ENCODE results near the gene PACSIN2.
"Not testable (repeated sequence)": the region's sequence is repeated elsewhere in the genome, so short reads cannot be mapped to it uniquely, and the experiment has no call there.

The PACSIN2 gene

GRCh38 chr22:42971473-42971860 is 43.5 kb downstream of the PACSIN2 start:
- H3K27me3 ChIP-seq (ENCODE audit: control insufficient read depth in 1 of 2, insufficient read depth in 1 of 2, low read length in 2 of 2); H3K27ac ChIP-seq (ENCODE audit: low read length, poor library complexity, severe bottlenecking); H4K91ac ChIP-seq (ENCODE audit: low read length); H3K18ac ChIP-seq (ENCODE audit: low read depth in 1 of 2, low read length in 2 of 2); H3K23ac ChIP-seq (ENCODE audit: low read length in 2 of 2); H3K4me3 ChIP-seq (ENCODE audit: insufficient read depth in 1 of 2, low read depth in 1 of 2, low read length in 2 of 2); H2BK120ac ChIP-seq (ENCODE audit: low read depth, low read length); H3K9ac ChIP-seq (ENCODE audit: low read length); H2BK5ac ChIP-seq (ENCODE audit: low read depth, low read length, poor library complexity, severe bottlenecking); H4K8ac ChIP-seq (ENCODE audit: low read length); H3K4ac ChIP-seq (ENCODE audit: low read depth in 1 of 2, low read length in 2 of 2); H2BK15ac ChIP-seq (ENCODE audit: low read depth, poor library complexity, severe bottlenecking); H2AFZ ChIP-seq (ENCODE audit: low read depth, low read length); H2AK5ac ChIP-seq (ENCODE audit: low read length, severe bottlenecking); H3K4me2 ChIP-seq (ENCODE audit: low read length, poor library complexity, severe bottlenecking); DNase-seq; H2BK12ac ChIP-seq (ENCODE audit: low read length in 2 of 2); H3K14ac ChIP-seq (ENCODE audit: low read length in 2 of 2); H3K9me3 ChIP-seq (ENCODE audit: control insufficient read depth, low read length): not testable (repeated sequence)
- 95% methylated on average over 12 of the region's 25 CpGs for WGBS
- Histone ChIP-seq H3K4me1 (ENCODE audit: control insufficient read depth, insufficient read depth, low read depth, low read length) (peaks cover 23% of the 10 kb centered on the region), H3K79me1 (replicated peaks; ENCODE audit: low read length, poor library complexity, severe bottlenecking) (peaks cover 33% of the 10 kb centered on the region), H3K36me3 (ENCODE audit: control insufficient read depth in 1 of 2, insufficient read depth in 2 of 2, low read depth in 1 of 2, low read length in 2 of 2) (peaks cover 0 to 16% of the 10 kb centered on the region in 2 experiments)

- Histone ChIP-seq H2BK12ac (ENCODE audit: low read length in 2 of 2) (no peak overlapping the region), H3K18ac (ENCODE audit: low read depth in 1 of 2, low read length in 2 of 2) (no peak overlapping the region), H3K9ac (ENCODE audit: low read length) (peak overlapping the region; percentile 63), H3K79me1 (replicated peaks; ENCODE audit: low read length, poor library complexity, severe bottlenecking) (peaks cover 29% of the 10 kb centered on the region), H3K9me3 (ENCODE audit: control insufficient read depth, low read length) (no peaks in the 10 kb centered on the region), H2BK5ac (ENCODE audit: low read depth, low read length, poor library complexity, severe bottlenecking) (no peak overlapping the region), H2BK15ac (ENCODE audit: low read depth, poor library complexity, severe bottlenecking) (no peak overlapping the region), H3K4me1 (ENCODE audit: control insufficient read depth, insufficient read depth, low read depth, low read length) (peaks cover 17% of the 10 kb centered on the region), H2AK5ac (ENCODE audit: low read length, severe bottlenecking) (no peak overlapping the region), H2AFZ (ENCODE audit: low read depth, low read length) (no peak overlapping the region), H4K8ac (ENCODE audit: low read length) (no peak overlapping the region), H3K4me2 (ENCODE audit: low read length, poor library complexity, severe bottlenecking) (no peak overlapping the region), H4K91ac (ENCODE audit: low read length) (no peak overlapping the region), H3K27ac (ENCODE audit: low read length, poor library complexity, severe bottlenecking) (no peak overlapping the region), H3K36me3 (ENCODE audit: control insufficient read depth in 1 of 2, insufficient read depth in 2 of 2, low read depth in 1 of 2, low read length in 2 of 2) (peaks cover 3 to 16% of the 10 kb centered on the region in 2 experiments), H3K23ac (ENCODE audit: low read length in 2 of 2) (no peak overlapping the region), H3K27me3 (ENCODE audit: control insufficient read depth in 1 of 2, insufficient read depth in 1 of 2, low read length in 2 of 2) (no peaks in the 10 kb centered on the region), H3K4me3 (ENCODE audit: insufficient read depth in 1 of 2, low read depth in 1 of 2, low read length in 2 of 2) (no peak overlapping the region), H3K14ac (ENCODE audit: low read length in 2 of 2) (no peak overlapping the region), H3K4ac (ENCODE audit: low read depth in 1 of 2, low read length in 2 of 2) (no peak overlapping the region), H2BK120ac (ENCODE audit: low read depth, low read length) (no peak overlapping the region)
- WGBS, result 91% methylated on average over 5 of the region's 5 CpGs
- no peak for DNase-seq
Measured at GRCh38 chr22:42970029-42970428, 44.9 kb downstream of the PACSIN2 start.

- WGBS, result 82% methylated on average over 12 of the region's 12 CpGs
- Histone ChIP-seq H3K18ac (ENCODE audit: low read depth in 1 of 2, low read length in 2 of 2) (no peak overlapping the region), H2BK12ac (ENCODE audit: low read length in 2 of 2) (no peak overlapping the region), H2AFZ (ENCODE audit: low read depth, low read length) (no peak overlapping the region), H2BK120ac (ENCODE audit: low read depth, low read length) (no peak overlapping the region), H3K36me3 (ENCODE audit: control insufficient read depth in 1 of 2, insufficient read depth in 2 of 2, low read depth in 1 of 2, low read length in 2 of 2) (peaks cover 3 to 16% of the 10 kb centered on the region in 2 experiments), H3K4me3 (ENCODE audit: insufficient read depth in 1 of 2, low read depth in 1 of 2, low read length in 2 of 2) (no peak overlapping the region), H3K4ac (ENCODE audit: low read depth in 1 of 2, low read length in 2 of 2) (no peak overlapping the region), H3K23ac (ENCODE audit: low read length in 2 of 2) (no peak overlapping the region), H3K4me2 (ENCODE audit: low read length, poor library complexity, severe bottlenecking) (no peak overlapping the region), H3K14ac (ENCODE audit: low read length in 2 of 2) (no peak overlapping the region), H3K27me3 (ENCODE audit: control insufficient read depth in 1 of 2, insufficient read depth in 1 of 2, low read length in 2 of 2) (no peaks in the 10 kb centered on the region), H2AK5ac (ENCODE audit: low read length, severe bottlenecking) (no peak overlapping the region), H4K8ac (ENCODE audit: low read length) (no peak overlapping the region), H3K9me3 (ENCODE audit: control insufficient read depth, low read length) (no peaks in the 10 kb centered on the region), H3K27ac (ENCODE audit: low read length, poor library complexity, severe bottlenecking) (no peak overlapping the region), H2BK5ac (ENCODE audit: low read depth, low read length, poor library complexity, severe bottlenecking) (no peak overlapping the region), H4K91ac (ENCODE audit: low read length) (no peak overlapping the region), H3K79me1 (replicated peaks; ENCODE audit: low read length, poor library complexity, severe bottlenecking) (peaks cover 31% of the 10 kb centered on the region), H3K4me1 (ENCODE audit: control insufficient read depth, insufficient read depth, low read depth, low read length) (peaks cover 18% of the 10 kb centered on the region), H2BK15ac (ENCODE audit: low read depth, poor library complexity, severe bottlenecking) (no peak overlapping the region), H3K9ac (ENCODE audit: low read length) (peak overlapping the region; percentile 63)
- no peak for DNase-seq
Measured at GRCh38 chr22:42969348-42969975, 45.5 kb downstream of the PACSIN2 start.

GRCh38 chr22:42967933-42968332 is 47.0 kb downstream of the PACSIN2 start:
- peaks cover 7 to 22% of the 10 kb centered on the region in 2 experiments for H3K36me3 ChIP-seq (ENCODE audit: control insufficient read depth in 1 of 2, insufficient read depth in 2 of 2, low read depth in 1 of 2, low read length in 2 of 2)
- no peak overlapping the region for H3K4me2 ChIP-seq (ENCODE audit: low read length, poor library complexity, severe bottlenecking)
- H2BK5ac ChIP-seq (ENCODE audit: low read depth, low read length, poor library complexity, severe bottlenecking), result no peak overlapping the region
- no peak overlapping the region for H4K8ac ChIP-seq (ENCODE audit: low read length)
- no peaks in the 10 kb centered on the region for H3K27me3 ChIP-seq (ENCODE audit: control insufficient read depth in 1 of 2, insufficient read depth in 1 of 2, low read length in 2 of 2)
- H3K9me3 ChIP-seq (ENCODE audit: control insufficient read depth, low read length), result no peaks in the 10 kb centered on the region
- H2AFZ ChIP-seq (ENCODE audit: low read depth, low read length), result no peak overlapping the region
- no peak overlapping the region for H2AK5ac ChIP-seq (ENCODE audit: low read length, severe bottlenecking)
- no peak overlapping the region for H3K4ac ChIP-seq (ENCODE audit: low read depth in 1 of 2, low read length in 2 of 2)
- H3K4me1 ChIP-seq (ENCODE audit: control insufficient read depth, insufficient read depth, low read depth, low read length), result peaks cover 17% of the 10 kb centered on the region
- peak overlapping the region; percentile 63 for H3K9ac ChIP-seq (ENCODE audit: low read length)
- no peak overlapping the region for H3K23ac ChIP-seq (ENCODE audit: low read length in 2 of 2)
- WGBS, result 83% methylated on average over 5 of the region's 8 CpGs
- H2BK15ac ChIP-seq (ENCODE audit: low read depth, poor library complexity, severe bottlenecking), result no peak overlapping the region
- H4K91ac ChIP-seq (ENCODE audit: low read length), result no peak overlapping the region
- peaks cover 33% of the 10 kb centered on the region for H3K79me1 ChIP-seq (replicated peaks; ENCODE audit: low read length, poor library complexity, severe bottlenecking)
- no peak overlapping the region for H3K27ac ChIP-seq (ENCODE audit: low read length, poor library complexity, severe bottlenecking)
- DNase-seq, result no peak
- H3K18ac ChIP-seq (ENCODE audit: low read depth in 1 of 2, low read length in 2 of 2), result no peak overlapping the region
- H3K14ac ChIP-seq (ENCODE audit: low read length in 2 of 2), result no peak overlapping the region
- H2BK120ac ChIP-seq (ENCODE audit: low read depth, low read length), result no peak overlapping the region
- H2BK12ac ChIP-seq (ENCODE audit: low read length in 2 of 2), result no peak overlapping the region
- no peak overlapping the region for H3K4me3 ChIP-seq (ENCODE audit: insufficient read depth in 1 of 2, low read depth in 1 of 2, low read length in 2 of 2)
